ENCODE results near the gene P4HA2. TPM values are rescaled to one million over a fixed set of nuclear protein-coding genes. Genes with fewer than 3 reads are reported as not detected.

Gene P4HA2
- total and polyA plus RNA-seq, 9 of the 15 experiments (the other 6 are each of a cell fraction or from before 2014, with no cell fraction given): 9.6 to 50.0 (median 12.7) TPM

DNA sequence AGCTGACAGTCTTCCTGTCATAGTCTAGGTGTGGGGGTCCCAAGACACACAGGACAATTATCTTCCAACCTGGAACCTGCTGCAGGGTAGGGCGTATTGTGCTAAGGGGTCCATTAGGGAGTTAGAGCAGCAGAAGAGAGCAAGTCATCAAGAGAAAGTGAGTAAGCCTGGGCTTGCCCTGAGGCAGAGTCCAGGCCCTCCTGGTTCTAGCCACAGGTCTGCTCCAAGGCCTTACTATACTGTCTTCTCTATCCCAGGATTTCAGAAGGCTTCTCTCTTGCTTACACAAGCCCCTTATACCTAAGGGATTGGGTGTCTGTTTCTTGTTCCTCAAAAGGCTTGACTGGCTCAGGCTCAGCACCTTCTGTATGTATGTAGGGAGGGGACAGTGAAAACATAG lies 7.7 kb downstream of the P4HA2 start:
- Histone ChIP-seq H3K4me2 (ENCODE audit: insufficient read depth, low read length) (no peak overlapping the region), H2AFZ (ENCODE audit: low read depth, low read length) (no peak overlapping the region), H3K9me3 (replicated peaks; ENCODE audit: control insufficient read depth, insufficient read depth, low read depth, low read length) (no peaks in the 10 kb centered on the region), H3K27ac (ENCODE audit: extremely low read depth, low read depth, low read length) (no peak overlapping the region), H3K79me2 (ENCODE audit: control insufficient read depth, insufficient read depth, low read length) (peaks cover 2% of the 10 kb centered on the region; the same call in 1 of the 3 replicates), H3K27me3 (ENCODE audit: control insufficient read depth in 2 of 2, insufficient read depth in 2 of 2, low read length in 2 of 2) (no peaks in the 10 kb centered on the region), H3K4me3 (no peak overlapping the region), H3K36me3 (ENCODE audit: control insufficient read depth, insufficient read depth, low read length) (peaks cover 11% of the 10 kb centered on the region; the same call in 2 of the 3 replicates), H3K9ac (ENCODE audit: insufficient read depth in 1 of 2, low read depth in 2 of 2, low read length in 2 of 2) (no peak overlapping the region), H3K4me1 (replicated peaks in 1 of 2; ENCODE audit: control insufficient read depth in 2 of 2, insufficient read depth in 2 of 2, low read length in 2 of 2) (peaks cover 7 to 11% of the 10 kb centered on the region in 2 experiments), H3K9me1 (ENCODE audit: control insufficient read depth, insufficient read depth, low read length) (no peaks in the 10 kb centered on the region), H4K20me1 (replicated peaks; ENCODE audit: control insufficient read depth, insufficient read depth, low read length) (peaks cover 13% of the 10 kb centered on the region; the same call in 1 of the 2 replicates)
- ChIA-PET POLR2A (interaction anchor here (0.7 to 1.2 kb wide), 3 partner anchors 11 to 149 kb away, joined by 3 to 4 read pairs (median 3); partner anchors contain the start of gene SLC22A5), CTCF (ENCODE audit: low intra/inter-chr PET ratio) (no interaction called here)
- BruUV-seq (replicated peaks): no TSS peak
- ATAC-seq (0 out of 3 replicates have a peak, but pooled peaks have one; percentile 13), DNase-seq (ENCODE audit: extremely low read depth in 1 of 4, low spot score in 3 of 4) (no peak), FAIRE-seq (peak; percentile 15)
- 17% methylated on average over 1 of the region's 1 CpG for WGBS (ENCODE audit: insufficient coverage, low coverage, missing lambda C conversion rate)
- intact Hi-C loops (cut with micrococcal nuclease) (no loop called here), in situ Hi-C loops (cut with MboI) (no loop called here)
- no peak for TF ChIP-seq CTCFL (IDR thresholded peaks at IDR 0.05; ENCODE audit: borderline replicate concordance, insufficient read depth, low read depth, low read length, poor library complexity, severe bottlenecking)
- no peak for TF ChIP-seq RHOXF2B (CRISPR knock-in tag; conservative IDR thresholded peaks at IDR 0.05)
- TF ChIP-seq PHF21A (IDR thresholded peaks at IDR 0.05; ENCODE audit: borderline replicate concordance, low read depth): no peak
- TF ChIP-seq TCF7L2 (IDR thresholded peaks at IDR 0.05; ENCODE audit: low read depth, low read length): no peak
- TF ChIP-seq RBM39 (optimal IDR thresholded peaks at IDR 0.05; ENCODE audit: low read depth, low read length): no peak
- TF ChIP-seq IRF1 (CRISPR knock-in tag; IDR thresholded peaks at IDR 0.05; ENCODE audit: borderline replicate concordance): no peak
- no peak for TF ChIP-seq ZNF764 (CRISPR knock-in tag; IDR thresholded peaks at IDR 0.05; ENCODE audit: low read depth)
- no peak for TF ChIP-seq MED1 (CRISPR knock-in tag; IDR thresholded peaks at IDR 0.05; ENCODE audit: borderline replicate concordance)
- TF ChIP-seq POLR3G (IDR thresholded peaks at IDR 0.05; ENCODE audit: extremely low read depth, insufficient read length, insufficient replicate concordance): no peak
- TF ChIP-seq ZNF124 (CRISPR knock-in tag; IDR thresholded peaks at IDR 0.05): no peak
- no peak for TF ChIP-seq NR1H2 (CRISPR knock-in tag; IDR thresholded peaks at IDR 0.05)

Measured in K562 (cell line).